ENCODE measurements around the gene CLNK. TPM values are rescaled to one million over a fixed set of nuclear protein-coding genes. Genes with fewer than 3 reads are reported as not detected.

The CLNK gene
- total RNA-seq, 2 donors from 2014 or later, result not detected

DNA sequence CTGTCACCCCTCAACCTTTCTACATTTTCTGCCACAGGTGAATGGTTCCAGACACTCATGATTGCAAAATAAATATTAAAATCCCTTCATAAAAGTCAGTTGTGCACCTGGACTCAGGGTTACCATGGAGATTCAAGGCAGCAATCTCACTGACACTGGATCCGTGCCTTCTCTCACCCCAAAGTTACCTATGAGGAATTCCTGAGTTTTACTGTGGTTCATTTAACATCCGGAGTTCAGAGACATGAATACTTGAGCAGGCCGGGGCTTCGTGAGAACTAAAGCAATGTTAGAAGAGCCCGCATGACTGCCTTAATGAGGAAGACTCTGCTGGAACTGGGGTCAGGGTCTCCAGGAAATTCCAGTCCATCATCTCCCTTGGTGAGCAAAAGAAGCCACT lies 12.5 kb upstream of the CLNK start:
- Mint-ChIP-seq H3K36me3 (ENCODE audit: low read depth) (no peaks in the 10 kb centered on the region), H3K27ac (no peak overlapping the region), H3K4me3 (no peak overlapping the region), H3K9me3 (no peaks in the 10 kb centered on the region), H3K27me3 (ENCODE audit: insufficient read depth) (no peaks in the 10 kb centered on the region), H3K4me1 (no peaks in the 10 kb centered on the region)
- no peak for DNase-seq
- Histone ChIP-seq H3K4me1 (ENCODE audit: control insufficient read depth, insufficient read depth, low read length) (no peaks in the 10 kb centered on the region), H3K36me3 (ENCODE audit: control insufficient read depth, insufficient read depth, low read length) (no peaks in the 10 kb centered on the region), H3K9me3 (ENCODE audit: control insufficient read depth, low read length) (no peaks in the 10 kb centered on the region), H3K27ac (ENCODE audit: low read depth, low read length) (no peak overlapping the region), H3K9ac (ENCODE audit: extremely low read depth, low read length, poor library complexity, severe bottlenecking) (no peak overlapping the region), H3K4me3 (ENCODE audit: low read length) (no peak overlapping the region), H3K27me3 (ENCODE audit: control insufficient read depth, insufficient read depth, low read length, poor library complexity, severe bottlenecking) (no peaks in the 10 kb centered on the region)
- WGBS, 2 experiments (ENCODE audit: insufficient coverage in 1 of 2, insufficient read length in 1 of 2), result 92 to 95% methylated on average over 5 of the region's 5 CpGs
- TF ChIP-seq, protein P1, sequence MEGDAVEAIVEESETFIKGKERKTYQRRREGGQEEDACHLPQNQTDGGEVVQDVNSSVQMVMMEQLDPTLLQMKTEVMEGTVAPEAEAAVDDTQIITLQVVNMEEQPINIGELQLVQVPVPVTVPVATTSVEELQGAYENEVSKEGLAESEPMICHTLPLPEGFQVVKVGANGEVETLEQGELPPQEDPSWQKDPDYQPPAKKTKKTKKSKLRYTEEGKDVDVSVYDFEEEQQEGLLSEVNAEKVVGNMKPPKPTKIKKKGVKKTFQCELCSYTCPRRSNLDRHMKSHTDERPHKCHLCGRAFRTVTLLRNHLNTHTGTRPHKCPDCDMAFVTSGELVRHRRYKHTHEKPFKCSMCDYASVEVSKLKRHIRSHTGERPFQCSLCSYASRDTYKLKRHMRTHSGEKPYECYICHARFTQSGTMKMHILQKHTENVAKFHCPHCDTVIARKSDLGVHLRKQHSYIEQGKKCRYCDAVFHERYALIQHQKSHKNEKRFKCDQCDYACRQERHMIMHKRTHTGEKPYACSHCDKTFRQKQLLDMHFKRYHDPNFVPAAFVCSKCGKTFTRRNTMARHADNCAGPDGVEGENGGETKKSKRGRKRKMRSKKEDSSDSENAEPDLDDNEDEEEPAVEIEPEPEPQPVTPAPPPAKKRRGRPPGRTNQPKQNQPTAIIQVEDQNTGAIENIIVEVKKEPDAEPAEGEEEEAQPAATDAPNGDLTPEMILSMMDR (conservative IDR thresholded peaks at IDR 0.05), result no peak

DNA sequence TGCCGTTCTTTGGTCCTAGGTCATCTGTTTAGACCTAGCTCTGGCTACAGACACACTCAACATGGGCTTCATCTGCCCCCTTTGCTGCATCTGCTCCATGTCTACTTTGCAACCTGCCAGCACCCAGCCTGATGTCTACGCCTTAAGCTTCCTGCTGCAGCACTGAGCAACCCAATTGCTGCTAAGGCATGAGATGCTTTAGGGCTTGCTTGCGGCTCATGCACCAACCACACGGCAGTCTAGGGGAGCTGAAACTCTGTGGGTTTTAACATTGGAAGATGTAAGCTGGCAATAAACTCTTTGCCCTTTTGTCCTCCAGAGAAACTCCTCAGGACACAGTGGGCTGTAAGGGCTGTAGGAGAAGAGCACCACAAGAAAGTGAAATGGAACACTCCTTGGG lies 11.7 kb upstream of the CLNK start:
- no peaks in the 10 kb centered on the region for H3K9me3 Mint-ChIP-seq
- H3K27ac ChIP-seq (ENCODE audit: low read depth, low read length), result no peak overlapping the region
- no peaks in the 10 kb centered on the region for H3K9me3 ChIP-seq (ENCODE audit: control insufficient read depth, low read length)
- no peak overlapping the region for H3K9ac ChIP-seq (ENCODE audit: extremely low read depth, low read length, poor library complexity, severe bottlenecking)
- no peak for DNase-seq
- H3K4me3 ChIP-seq (ENCODE audit: low read length), result no peak overlapping the region
- H3K27me3 ChIP-seq (ENCODE audit: control insufficient read depth, insufficient read depth, low read length, poor library complexity, severe bottlenecking), result no peaks in the 10 kb centered on the region
- H3K36me3 Mint-ChIP-seq (ENCODE audit: low read depth), result no peaks in the 10 kb centered on the region
- H3K4me1 Mint-ChIP-seq, result no peaks in the 10 kb centered on the region
- H3K27me3 Mint-ChIP-seq (ENCODE audit: insufficient read depth), result no peaks in the 10 kb centered on the region
- H3K27ac Mint-ChIP-seq, result no peak overlapping the region
- WGBS, 2 experiments (ENCODE audit: insufficient coverage in 1 of 2, insufficient read length in 1 of 2), result 91 to 93% methylated on average over 4 of the region's 4 CpGs
- no peak overlapping the region for H3K4me3 Mint-ChIP-seq
- no peaks in the 10 kb centered on the region for H3K4me1 ChIP-seq (ENCODE audit: control insufficient read depth, insufficient read depth, low read length)
- TF ChIP-seq, protein P1 (conservative IDR thresholded peaks at IDR 0.05), result no peak
- H3K36me3 ChIP-seq (ENCODE audit: control insufficient read depth, insufficient read depth, low read length), result no peaks in the 10 kb centered on the region

DNA sequence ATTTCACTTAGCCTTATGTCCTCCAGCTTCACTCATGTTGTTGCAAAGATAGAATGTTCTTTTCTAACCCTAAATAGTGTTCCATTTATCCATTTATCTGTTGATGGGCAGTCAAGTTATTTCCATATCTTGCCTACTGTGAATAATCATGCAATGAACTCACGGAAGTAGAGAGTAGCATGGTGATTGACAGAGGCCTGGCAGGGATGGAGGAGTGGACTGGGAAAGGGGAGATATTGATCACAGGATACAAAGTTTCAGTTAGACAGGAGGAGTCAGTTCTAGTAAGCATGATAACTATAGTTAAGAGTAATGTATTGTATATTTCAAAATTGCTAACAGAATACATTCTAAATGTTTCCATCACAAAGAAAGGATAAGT lies 10.3 kb upstream of the CLNK start:
- H3K36me3 Mint-ChIP-seq (ENCODE audit: low read depth), result no peaks in the 10 kb centered on the region
- TF ChIP-seq, protein P1 (conservative IDR thresholded peaks at IDR 0.05), result no peak

More for the DNA sequence above, 10.3 kb upstream of the CLNK start:
- Histone ChIP-seq H3K27ac (ENCODE audit: low read depth, low read length) (no peak overlapping the region), H3K9ac (ENCODE audit: extremely low read depth, low read length, poor library complexity, severe bottlenecking) (no peak overlapping the region), H3K27me3 (ENCODE audit: control insufficient read depth, insufficient read depth, low read length, poor library complexity, severe bottlenecking) (no peaks in the 10 kb centered on the region), H3K9me3 (ENCODE audit: control insufficient read depth, low read length) (no peaks in the 10 kb centered on the region), H3K4me3 (ENCODE audit: low read length) (no peak overlapping the region), H3K4me1 (ENCODE audit: control insufficient read depth, insufficient read depth, low read length) (no peaks in the 10 kb centered on the region), H3K36me3 (ENCODE audit: control insufficient read depth, insufficient read depth, low read length) (no peaks in the 10 kb centered on the region)
- WGBS, 2 experiments (ENCODE audit: insufficient coverage in 1 of 2, insufficient read length in 1 of 2), result 80 to 95% methylated on average over 1 of the region's 1 CpG
- DNase-seq, result no peak
- Mint-ChIP-seq H3K4me3 (no peak overlapping the region), H3K27ac (no peak overlapping the region), H3K27me3 (ENCODE audit: insufficient read depth) (no peaks in the 10 kb centered on the region), H3K4me1 (no peaks in the 10 kb centered on the region), H3K9me3 (no peaks in the 10 kb centered on the region)
